SU-DHL-6 (cell line): ENCODE results near the gene CPT1B.
"Not testable (repeated sequence)": the region's sequence is repeated elsewhere in the genome, so short reads cannot be mapped to it uniquely, and the experiment has no call there.

Experiments
- H2AFZ ChIP-seq: fragments of 200-600 bp; sonication (generic); 2 replicates; pipeline ENCODE4 v1.6.1; 2014; ENCODE audit warnings: low read depth, mild to moderate bottlenecking, moderate library complexity, mixed read lengths, antibody characterized with exemption, low read length; ENCODE audit not compliant: severe bottlenecking
- H3F3A ChIP-seq: fragments of 200-600 bp; shearing (Covaris generic); 2 replicates; pipeline ENCODE4 v1.6.0; 2016; ENCODE audit warnings: antibody characterized with exemption, mild to moderate bottlenecking; ENCODE audit not compliant: insufficient read depth
- H3K27ac ChIP-seq: fragments of 200-600 bp; sonication (generic); 2 replicates; pipeline ENCODE4 v1.5.1; 2016; ENCODE audit warnings: low read depth, mild to moderate bottlenecking, low read length, moderate library complexity, mixed read lengths
- H3K27me3 ChIP-seq: fragments of 200-600 bp; sonication (generic), shearing (Covaris generic); 2 replicates; pipeline ENCODE4 v1.6.0; 2014; ENCODE audit warnings: mild to moderate bottlenecking, low read length
- H3K36me3 ChIP-seq: fragments of 200-600 bp; sonication (generic); 2 replicates; pipeline ENCODE4 v1.6.1; 2014; ENCODE audit warnings: mild to moderate bottlenecking, low read length, mixed read lengths
- H3K4me2 ChIP-seq: fragments of 300-600, 200-600 bp; shearing (Covaris generic), sonication (generic); 2 replicates; pipeline ENCODE4 v1.6.0; 2014; ENCODE audit warnings: low read length, low read depth, mild to moderate bottlenecking; ENCODE audit not compliant: poor library complexity, severe bottlenecking
- H3K4me3 ChIP-seq: fragments of 200-600 bp; sonication (generic); 2 replicates; pipeline ENCODE4 v1.5.1; 2014; ENCODE audit warnings: antibody characterized with exemption, low read length, mild to moderate bottlenecking, mixed read lengths; ENCODE audit not compliant: insufficient read depth, poor library complexity, severe bottlenecking
- H3K79me2 ChIP-seq: fragments of 200-600 bp; sonication (generic); 2 replicates; pipeline ENCODE4 v1.6.1; 2014; ENCODE audit warnings: mild to moderate bottlenecking, low read length, moderate library complexity; ENCODE audit not compliant: insufficient read depth
- H3K9ac ChIP-seq: fragments of 200-600 bp; sonication (generic); 2 replicates; pipeline ENCODE4 v1.7.0; 2014; ENCODE audit warnings: mild to moderate bottlenecking, low read length
- H3K9me2 ChIP-seq: fragments of 200-600 bp; sonication (generic); replicated peaks from 2 replicates; pipeline ENCODE4 v1.6.1; 2014; ENCODE audit warnings: low read length; ENCODE audit not compliant: insufficient read depth
- H3K9me3 ChIP-seq: fragments of 200-600 bp; sonication (generic); 2 replicates; pipeline ENCODE4 v1.6.1; 2014; ENCODE audit warnings: low read length, mixed read lengths; ENCODE audit not compliant: insufficient read depth
- H4K20me1 ChIP-seq: fragments of 200-600 bp; sonication (generic); 2 replicates; pipeline ENCODE4 v1.6.1; 2014; ENCODE audit warnings: low read depth, mild to moderate bottlenecking, antibody characterized with exemption, low read length, moderate library complexity, mixed read lengths
- EZH2phosphoT487 ChIP-seq: fragments of 200-600 bp; sonication (generic), shearing (Covaris generic); conservative IDR thresholded peaks from 2 replicates; pipeline ENCODE4 v1.6.1; 2018; ENCODE audit warnings: mild to moderate bottlenecking, antibody characterized with exemption, low read length, moderate library complexity, mixed read lengths
- TF ChIP-seq, protein P1 (sequence below): fragments of 200-600 bp; sonication (generic); IDR thresholded peaks from one replicate; pipeline ENCODE4 v1.5.1; 2017; ENCODE audit warnings: antibody characterized with exemption, mild to moderate bottlenecking, low read length, moderate library complexity; ENCODE audit not compliant: insufficient read depth, poor library complexity, severe bottlenecking

The CPT1B gene

DNA sequence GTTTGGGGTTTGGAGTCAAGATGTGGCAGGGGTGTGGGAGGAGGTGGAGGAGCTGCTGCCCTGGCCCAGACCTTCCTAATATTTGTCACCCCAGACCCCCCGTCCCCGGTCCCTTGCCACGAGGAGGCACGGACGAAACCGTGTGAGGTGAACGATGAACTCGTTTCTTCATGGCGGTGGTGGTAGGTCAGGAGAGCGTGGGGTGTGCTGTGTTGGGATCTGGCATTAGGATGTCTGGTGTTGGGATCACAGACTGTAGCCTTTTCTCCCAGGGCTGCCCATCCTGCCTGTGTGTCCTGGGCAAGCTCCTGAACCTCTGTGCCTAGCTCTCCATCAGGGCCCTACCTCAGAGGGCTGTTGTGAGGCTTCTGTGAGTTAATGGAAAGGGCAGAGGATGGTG, 30.8 kb upstream of the CPT1B start:
- Histone ChIP-seq H2AFZ (no peak overlapping the region), H3K27ac (no peak overlapping the region), H3K9me2 (no peaks in the 10 kb centered on the region), H3K9ac (no peak overlapping the region), H3K4me2 (no peak overlapping the region), H3K27me3 (no peaks in the 10 kb centered on the region), H3F3A (no peaks in the 10 kb centered on the region), H3K36me3 (no peaks in the 10 kb centered on the region), H3K79me2 (no peaks in the 10 kb centered on the region), H3K9me3 (no peaks in the 10 kb centered on the region), H4K20me1 (no peaks in the 10 kb centered on the region), H3K4me3 (no peak overlapping the region)
- TF ChIP-seq, protein P1, sequence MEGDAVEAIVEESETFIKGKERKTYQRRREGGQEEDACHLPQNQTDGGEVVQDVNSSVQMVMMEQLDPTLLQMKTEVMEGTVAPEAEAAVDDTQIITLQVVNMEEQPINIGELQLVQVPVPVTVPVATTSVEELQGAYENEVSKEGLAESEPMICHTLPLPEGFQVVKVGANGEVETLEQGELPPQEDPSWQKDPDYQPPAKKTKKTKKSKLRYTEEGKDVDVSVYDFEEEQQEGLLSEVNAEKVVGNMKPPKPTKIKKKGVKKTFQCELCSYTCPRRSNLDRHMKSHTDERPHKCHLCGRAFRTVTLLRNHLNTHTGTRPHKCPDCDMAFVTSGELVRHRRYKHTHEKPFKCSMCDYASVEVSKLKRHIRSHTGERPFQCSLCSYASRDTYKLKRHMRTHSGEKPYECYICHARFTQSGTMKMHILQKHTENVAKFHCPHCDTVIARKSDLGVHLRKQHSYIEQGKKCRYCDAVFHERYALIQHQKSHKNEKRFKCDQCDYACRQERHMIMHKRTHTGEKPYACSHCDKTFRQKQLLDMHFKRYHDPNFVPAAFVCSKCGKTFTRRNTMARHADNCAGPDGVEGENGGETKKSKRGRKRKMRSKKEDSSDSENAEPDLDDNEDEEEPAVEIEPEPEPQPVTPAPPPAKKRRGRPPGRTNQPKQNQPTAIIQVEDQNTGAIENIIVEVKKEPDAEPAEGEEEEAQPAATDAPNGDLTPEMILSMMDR, result no peak
- TF ChIP-seq EZH2phosphoT487, result no peak

DNA sequence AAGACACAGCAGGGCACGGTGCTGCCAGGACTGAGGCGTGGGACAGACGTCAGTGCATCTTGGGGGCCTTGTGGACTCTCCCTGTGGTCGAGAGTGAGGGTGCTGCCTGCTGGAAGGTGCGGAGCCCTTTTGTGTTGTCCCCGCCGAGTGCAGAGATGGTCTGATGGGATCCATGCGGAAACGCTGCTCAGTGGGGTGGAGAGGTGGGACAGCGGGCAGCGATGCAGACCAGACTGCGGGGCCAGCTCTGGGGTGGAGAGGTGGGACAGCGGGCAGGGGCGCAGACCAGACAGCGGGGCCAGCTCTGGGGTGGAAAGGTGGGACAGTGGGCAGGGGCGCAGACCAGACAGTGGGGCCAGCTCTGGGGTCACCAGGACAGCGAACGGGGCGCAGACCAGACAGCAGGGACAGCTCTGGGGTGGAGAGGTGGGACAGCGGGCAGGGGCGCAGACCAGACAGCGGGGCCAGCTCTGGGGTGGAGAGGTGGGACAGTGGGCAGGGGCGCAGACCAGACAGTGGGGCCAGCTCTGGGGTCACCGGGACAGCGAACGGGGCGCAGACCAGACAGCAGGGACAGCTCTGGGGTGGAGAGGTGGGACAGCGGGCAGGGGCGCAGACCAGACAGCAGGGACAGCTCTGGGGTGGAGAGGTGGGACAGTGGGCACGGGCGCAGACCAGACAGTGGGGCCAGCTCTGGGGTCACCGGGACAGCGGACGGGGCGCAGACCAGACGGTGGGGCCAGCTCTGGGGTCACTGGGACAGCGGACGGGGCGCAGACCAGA, 30.0 kb upstream of the CPT1B start:
- H3K9me3 ChIP-seq, H3K27ac ChIP-seq, H3K9ac ChIP-seq, H2AFZ ChIP-seq, H3K27me3 ChIP-seq, H3K4me3 ChIP-seq, H4K20me1 ChIP-seq, H3K4me2 ChIP-seq, H3K9me2 ChIP-seq, H3K36me3 ChIP-seq, H3K79me2 ChIP-seq, H3F3A ChIP-seq: not testable (repeated sequence)

DNA sequence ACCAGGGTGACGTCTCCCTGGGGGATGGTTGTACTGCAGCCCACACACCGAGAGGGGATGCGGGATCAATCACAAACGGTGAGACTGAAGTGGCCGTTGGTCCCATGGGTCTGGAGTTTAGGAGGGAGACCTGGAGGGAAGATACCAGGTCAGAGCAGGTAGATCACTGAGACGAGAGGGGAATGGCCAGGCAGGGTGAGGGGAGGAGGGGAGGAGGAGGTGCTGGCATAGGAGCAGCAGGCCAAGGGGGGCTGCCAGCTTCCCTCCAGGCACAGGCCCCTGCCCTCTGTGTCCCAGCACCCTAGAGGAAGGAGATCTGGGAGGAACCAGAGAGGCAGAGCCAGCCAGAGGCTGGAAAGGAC, 29.4 kb upstream of the CPT1B start:
- Histone ChIP-seq H3K9me3 (no peaks in the 10 kb centered on the region), H3K9me2 (no peaks in the 10 kb centered on the region), H3K27me3 (no peaks in the 10 kb centered on the region), H3K36me3 (no peaks in the 10 kb centered on the region), H3K79me2 (no peaks in the 10 kb centered on the region), H3K27ac (no peak overlapping the region), H4K20me1 (no peaks in the 10 kb centered on the region), H3K9ac (no peak overlapping the region), H3K4me2 (no peak overlapping the region), H3K4me3 (no peak overlapping the region), H3F3A (no peaks in the 10 kb centered on the region), H2AFZ (no peak overlapping the region)
- TF ChIP-seq, protein P1, result no peak
- no peak for TF ChIP-seq EZH2phosphoT487

DNA sequence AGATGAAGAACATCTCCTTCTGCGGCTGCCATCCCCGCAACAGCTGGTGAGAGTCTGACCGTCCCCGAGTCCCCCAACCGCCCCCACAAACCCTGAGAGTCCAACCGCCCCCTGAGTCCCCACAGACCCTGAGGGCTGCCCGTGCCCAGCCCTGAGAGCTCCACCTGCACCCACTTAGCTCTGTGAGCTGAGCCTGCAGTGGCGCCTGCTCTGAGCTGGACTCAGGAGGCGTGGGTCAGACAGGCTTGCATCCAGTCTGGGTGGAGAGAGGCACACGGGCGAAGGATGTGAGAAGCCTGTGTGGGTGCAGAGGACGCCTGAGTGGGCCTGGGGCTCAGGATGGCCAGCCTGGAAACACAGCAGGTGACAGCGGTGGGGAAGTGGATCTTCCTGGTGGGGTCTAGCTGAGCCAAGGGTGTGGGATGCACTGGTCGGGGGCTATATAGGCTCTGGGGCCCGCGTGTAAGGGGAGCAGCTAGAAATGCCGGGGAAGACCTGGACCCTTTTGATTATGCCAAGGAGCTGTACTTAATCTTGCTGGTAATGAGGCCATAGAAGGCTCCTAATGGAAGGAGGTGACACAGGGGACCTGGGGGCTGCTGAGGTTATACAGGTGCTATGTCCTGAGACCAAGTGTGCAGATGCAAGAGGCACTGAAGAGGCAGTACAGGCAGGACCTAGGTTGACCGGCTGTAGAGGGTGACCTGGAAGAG, 28.9 kb upstream of the CPT1B start:
- Histone ChIP-seq H3K9ac (no peak overlapping the region), H2AFZ (no peak overlapping the region), H3K4me2 (no peak overlapping the region), H4K20me1 (no peaks in the 10 kb centered on the region), H3K27me3 (no peaks in the 10 kb centered on the region), H3K4me3 (no peak overlapping the region), H3K9me3 (no peaks in the 10 kb centered on the region), H3K36me3 (no peaks in the 10 kb centered on the region), H3K79me2 (no peaks in the 10 kb centered on the region), H3K9me2 (no peaks in the 10 kb centered on the region), H3K27ac (no peak overlapping the region), H3F3A (no peaks in the 10 kb centered on the region)
- TF ChIP-seq, protein P1, result no peak
- TF ChIP-seq EZH2phosphoT487, result no peak
